Fibroblast of the aortic adventitia (primary cell): ENCODE results near the gene GDF10. TPM values are rescaled to one million over a fixed set of nuclear protein-coding genes. Genes with fewer than 3 reads are reported as not detected.

Experiments
- DNase-seq: peaks from one replicate; pipeline ENCODE4 v3.0.0-alpha.2; 2010; ENCODE audit warnings: low read depth
- H3K4me3 ChIP-seq: 2 replicates; pipeline ENCODE4 v1.5.1; 2011; ENCODE audit warnings: low read depth, mild to moderate bottlenecking, control low read depth, low read length, moderate library complexity
- total RNA-seq: library from RNA; depleted of rRNA; stranded (reverse); fragments of >200 nt; gene quantifications from 2 replicates; pipeline ENCODE4 v1.2.3, GENCODE V29; 2012; ENCODE audit warnings: low replicate concordance
- TF ChIP-seq, protein P1 (sequence below): IDR thresholded peaks from 2 replicates; pipeline ENCODE4 v1.5.1; 2011; ENCODE audit warnings: mild to moderate bottlenecking, low read length, control low read depth, inconsistent platforms; ENCODE audit not compliant: insufficient read depth

Gene GDF10
- total RNA-seq, 1 donor: 11.1 TPM

DNA sequence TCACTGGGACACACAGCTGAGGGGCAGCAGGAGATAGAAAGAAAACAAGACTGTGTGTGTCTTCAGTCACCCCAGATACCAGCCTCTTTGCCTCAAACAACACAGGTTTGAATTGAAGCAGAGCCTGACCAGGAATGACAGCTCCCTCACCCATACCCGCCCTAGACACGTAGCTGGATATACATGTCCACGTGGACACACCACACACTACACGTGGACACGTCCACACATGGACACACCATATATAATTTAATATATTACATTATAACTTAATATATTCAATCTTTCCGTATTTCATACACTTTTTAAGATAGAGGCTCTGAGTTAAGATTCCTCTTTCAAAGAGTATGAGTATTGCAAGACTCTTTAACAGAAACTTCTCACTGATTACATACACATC is 33.5 kb downstream of the GDF10 start:
- TF ChIP-seq, protein P1, sequence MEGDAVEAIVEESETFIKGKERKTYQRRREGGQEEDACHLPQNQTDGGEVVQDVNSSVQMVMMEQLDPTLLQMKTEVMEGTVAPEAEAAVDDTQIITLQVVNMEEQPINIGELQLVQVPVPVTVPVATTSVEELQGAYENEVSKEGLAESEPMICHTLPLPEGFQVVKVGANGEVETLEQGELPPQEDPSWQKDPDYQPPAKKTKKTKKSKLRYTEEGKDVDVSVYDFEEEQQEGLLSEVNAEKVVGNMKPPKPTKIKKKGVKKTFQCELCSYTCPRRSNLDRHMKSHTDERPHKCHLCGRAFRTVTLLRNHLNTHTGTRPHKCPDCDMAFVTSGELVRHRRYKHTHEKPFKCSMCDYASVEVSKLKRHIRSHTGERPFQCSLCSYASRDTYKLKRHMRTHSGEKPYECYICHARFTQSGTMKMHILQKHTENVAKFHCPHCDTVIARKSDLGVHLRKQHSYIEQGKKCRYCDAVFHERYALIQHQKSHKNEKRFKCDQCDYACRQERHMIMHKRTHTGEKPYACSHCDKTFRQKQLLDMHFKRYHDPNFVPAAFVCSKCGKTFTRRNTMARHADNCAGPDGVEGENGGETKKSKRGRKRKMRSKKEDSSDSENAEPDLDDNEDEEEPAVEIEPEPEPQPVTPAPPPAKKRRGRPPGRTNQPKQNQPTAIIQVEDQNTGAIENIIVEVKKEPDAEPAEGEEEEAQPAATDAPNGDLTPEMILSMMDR: no peak

DNA sequence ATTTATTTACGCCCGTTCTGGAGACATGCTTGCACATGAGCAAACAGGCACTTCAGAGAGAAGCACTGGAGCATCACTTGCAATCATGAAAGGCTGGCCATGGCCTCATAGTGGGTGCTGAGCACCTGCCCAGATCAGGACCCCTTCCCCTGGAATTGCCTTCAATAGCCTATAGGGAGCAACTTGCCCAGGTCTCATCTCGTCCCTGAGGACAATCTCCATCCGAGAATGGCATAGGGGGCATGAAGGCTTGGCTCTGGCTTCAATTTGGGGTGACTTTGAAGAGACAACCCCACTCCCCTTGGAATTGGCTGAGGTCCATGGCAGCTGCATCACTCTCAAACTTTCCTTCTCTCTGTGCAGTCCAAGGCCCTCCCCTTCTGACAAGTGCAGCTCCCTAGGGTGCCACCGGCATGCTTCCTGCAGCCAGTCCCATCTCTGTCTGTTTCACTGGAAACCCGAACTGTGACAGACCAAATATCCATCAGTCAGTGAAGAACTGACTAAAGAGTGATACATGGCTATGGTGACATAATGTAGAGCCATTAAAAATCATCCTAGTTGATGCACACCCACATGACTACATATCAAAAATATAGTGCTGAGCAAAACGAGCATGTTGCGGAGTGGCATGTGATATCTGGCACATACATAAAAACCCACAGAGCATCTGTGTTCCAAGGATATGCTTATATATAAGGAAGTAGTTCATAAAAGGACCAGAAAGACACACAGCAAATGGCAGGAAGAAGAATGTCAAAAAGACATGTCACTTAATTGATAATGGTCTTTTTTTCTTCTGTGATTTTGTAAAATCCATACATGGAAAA is 34.7 kb downstream of the GDF10 start:
- no peak overlapping the region for H3K4me3 ChIP-seq
- no peak for DNase-seq
- TF ChIP-seq, protein P1: no peak

More for the DNA sequence above, 33.5 kb downstream of the GDF10 start:
- H3K4me3 ChIP-seq: no peak overlapping the region
- DNase-seq: no peak

DNA sequence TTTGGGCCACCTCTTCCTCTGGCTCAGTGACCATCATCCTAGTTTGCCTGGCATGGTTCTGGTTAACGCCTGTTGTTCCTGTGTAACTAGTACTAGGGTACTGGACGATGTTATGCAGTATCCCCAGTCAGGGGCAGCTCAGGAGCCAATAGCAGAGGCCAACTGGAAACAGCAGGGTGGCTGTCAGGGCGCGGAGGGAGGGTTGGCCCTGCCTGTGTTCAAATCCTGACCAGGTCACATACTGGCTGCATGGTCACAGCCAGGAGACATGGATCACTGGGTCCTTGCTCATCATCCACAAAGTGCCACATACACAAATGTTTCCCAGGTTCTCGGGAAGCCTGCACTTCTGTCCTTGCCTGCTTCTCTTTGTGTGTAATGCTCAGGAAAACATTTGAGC is 35.9 kb downstream of the GDF10 start:
- DNase-seq: no peak
- H3K4me3 ChIP-seq: no peak overlapping the region
- TF ChIP-seq, protein P1: no peak

DNA sequence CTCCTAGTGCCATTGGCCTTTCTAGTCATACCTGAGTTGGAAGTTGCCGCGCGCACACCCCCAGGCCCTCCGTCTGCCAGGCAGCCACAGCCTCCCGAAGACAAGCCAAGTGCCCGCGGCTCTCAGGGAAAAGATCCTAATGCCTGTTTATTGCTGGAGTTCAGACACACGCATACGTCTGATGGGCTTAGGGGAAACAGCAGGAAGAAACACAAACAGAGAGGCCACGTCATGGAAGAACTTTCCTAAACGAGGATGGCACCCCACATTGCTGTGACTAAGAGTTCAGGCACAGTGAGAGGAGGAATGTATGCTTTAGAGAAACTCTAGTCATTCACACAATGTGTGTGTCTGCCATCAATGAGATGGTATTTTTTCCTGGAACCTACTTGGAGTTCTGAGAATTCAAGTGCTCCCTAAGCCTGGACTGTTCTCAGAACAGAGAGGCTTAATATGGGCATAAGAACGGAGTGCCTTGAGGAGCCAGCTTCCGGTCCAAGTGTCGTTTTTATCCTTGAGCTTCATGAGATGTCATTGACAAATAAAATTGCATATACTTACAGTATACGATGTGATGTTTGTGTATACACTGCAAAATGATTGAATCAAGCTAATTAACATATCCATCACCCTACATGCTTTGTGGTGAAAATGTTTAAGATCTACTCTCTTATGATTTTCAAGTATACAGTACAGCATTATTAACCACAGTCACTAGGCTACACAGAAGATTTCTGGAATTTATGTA is 36.6 kb downstream of the GDF10 start:
- no peak overlapping the region for H3K4me3 ChIP-seq
- TF ChIP-seq, protein P1: no peak
- DNase-seq: no peak

DNA sequence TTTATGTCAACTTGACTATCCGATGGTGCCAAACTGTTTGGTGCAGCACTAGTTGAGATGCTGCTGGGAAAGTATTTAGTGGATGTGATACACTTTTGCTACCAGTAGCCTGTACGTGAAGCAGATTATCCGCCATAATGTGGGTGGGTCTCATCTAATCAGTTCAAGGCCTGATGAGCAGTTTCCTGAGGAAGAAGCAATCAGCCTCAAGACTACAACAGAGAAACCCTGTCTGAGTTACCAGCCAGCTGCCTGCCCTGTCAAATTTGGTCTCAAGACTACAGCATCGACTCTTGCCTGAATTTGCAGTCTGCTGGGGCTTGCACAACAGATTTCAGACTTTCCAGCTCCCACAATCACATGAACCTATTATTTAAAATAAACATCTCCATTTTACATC is 37.3 kb downstream of the GDF10 start:
- no peak overlapping the region for H3K4me3 ChIP-seq
- TF ChIP-seq, protein P1: no peak
- DNase-seq: no peak

DNA sequence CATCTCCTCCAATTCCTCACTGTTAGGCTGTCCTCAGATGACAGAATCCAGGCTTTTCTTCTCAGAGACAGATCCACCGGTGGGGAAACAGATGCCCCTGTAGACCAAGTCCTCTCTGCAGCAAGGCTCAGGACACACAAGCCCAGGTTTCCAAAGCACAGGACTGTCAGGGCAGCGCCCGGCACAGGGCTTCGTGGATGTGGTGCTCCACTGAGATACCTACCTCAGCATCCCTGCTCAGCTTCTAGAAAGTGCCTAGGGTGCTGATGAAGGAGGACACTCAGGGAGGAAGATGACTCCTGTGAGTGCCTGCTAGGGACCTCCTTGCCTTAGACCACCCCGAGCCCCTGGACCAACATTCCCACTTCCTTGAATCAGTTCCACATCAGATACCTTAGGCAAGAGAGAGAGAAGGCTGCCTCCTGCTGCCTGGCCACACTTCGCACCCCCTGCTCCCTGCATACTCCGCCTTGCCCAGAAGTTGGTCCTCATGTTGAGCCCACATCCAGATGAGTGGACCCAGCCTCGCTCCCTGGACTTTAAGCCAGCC is 39.3 kb downstream of the GDF10 start:
- DNase-seq: no peak
- no peak overlapping the region for H3K4me3 ChIP-seq
- TF ChIP-seq, protein P1: no peak
